ENCODE results near the gene WDFY2. TPM values are rescaled to one million over a fixed set of nuclear protein-coding genes. Genes with fewer than 3 reads are reported as not detected.

WDFY2 gene
- polyA plus RNA-seq, 3 donors, result 6.5 to 40.1 (median 9.1) TPM

- no peaks in the 10 kb centered on the region for H3K36me3 ChIP-seq (replicated peaks in 1 of 2; ENCODE audit: control insufficient read depth in 1 of 2, insufficient read depth in 2 of 2, low read length in 2 of 2)
- intact Hi-C loops (cut with micrococcal nuclease), result no loop called here
- no peak overlapping the region for H3K27ac ChIP-seq (ENCODE audit: low read depth in 1 of 2, low read length in 2 of 2)
- no peak overlapping the region for H3K27ac Mint-ChIP-seq
- no peaks in the 10 kb centered on the region for H3K79me2 ChIP-seq (ENCODE audit: insufficient read depth, low read length)
- H3K9ac ChIP-seq (ENCODE audit: insufficient read depth, low read length, poor library complexity, severe bottlenecking), result no peak overlapping the region
- WGBS (ENCODE audit: insufficient coverage), result no CpG with 5 or more reads among the region's 3 CpGs
- no peak overlapping the region for H2AFZ ChIP-seq (ENCODE audit: insufficient read depth, low read depth, low read length, poor library complexity, severe bottlenecking)
- no peak overlapping the region for H3K4me3 Mint-ChIP-seq
- no peak for DNase-seq
- no peaks in the 10 kb centered on the region for H3K9me3 ChIP-seq (replicated peaks in 1 of 2; ENCODE audit: control insufficient read depth in 1 of 2, insufficient read depth in 1 of 2, low read length in 2 of 2)
- H4K20me1 ChIP-seq (ENCODE audit: insufficient read depth, low read length), result no peaks in the 10 kb centered on the region
- TF ChIP-seq CTCF (IDR thresholded peaks at IDR 0.05), result no peak
- H3K4me1 ChIP-seq (ENCODE audit: control insufficient read depth in 1 of 2, insufficient read depth in 2 of 2, low read length in 2 of 2), result peaks cover 0 to 7% of the 10 kb centered on the region in 2 donors
- peaks cover 10% of the 10 kb centered on the region for H3K4me1 Mint-ChIP-seq
- peaks cover 0 to 13% of the 10 kb centered on the region in 2 donors for H3K27me3 ChIP-seq (ENCODE audit: control insufficient read depth in 2 of 2, insufficient read depth in 2 of 2, low read length in 2 of 2)
- no peak overlapping the region for H3K4me3 ChIP-seq (replicated peaks in 1 of 3; ENCODE audit: low read depth in 2 of 3, low read length in 3 of 3)
- no peak overlapping the region for H3K4me2 ChIP-seq (replicated peaks; ENCODE audit: extremely low read depth, low read length, poor library complexity, severe bottlenecking)
- H3K9me3 Mint-ChIP-seq, result peaks cover 0 to 4% (median 0%) of the 10 kb centered on the region in 7 donors
- peaks cover 8 to 28% (median 18%) of the 10 kb centered on the region in 3 donors for H3K27me3 Mint-ChIP-seq (ENCODE audit: low read depth in 3 of 3)
- H3K36me3 Mint-ChIP-seq, result peaks cover 0 to 5% of the 10 kb centered on the region in 2 donors
Measured at GRCh38 chr13:51780099-51780498, 195.8 kb downstream of the WDFY2 start.

GRCh38 chr13:51781246-51782022 lies 197.2 kb downstream of the WDFY2 start:
- intact Hi-C loops (cut with micrococcal nuclease), result no loop called here
- Histone ChIP-seq H4K20me1 (ENCODE audit: insufficient read depth, low read length) (no peaks in the 10 kb centered on the region), H3K79me2 (ENCODE audit: insufficient read depth, low read length) (no peaks in the 10 kb centered on the region), H3K4me2 (replicated peaks; ENCODE audit: extremely low read depth, low read length, poor library complexity, severe bottlenecking) (no peak overlapping the region), H3K36me3 (replicated peaks in 1 of 2; ENCODE audit: control insufficient read depth in 1 of 2, insufficient read depth in 2 of 2, low read length in 2 of 2) (no peaks in the 10 kb centered on the region), H3K27me3 (ENCODE audit: control insufficient read depth in 2 of 2, insufficient read depth in 2 of 2, low read length in 2 of 2) (peaks cover 0 to 13% of the 10 kb centered on the region in 2 donors), H3K4me1 (ENCODE audit: control insufficient read depth in 1 of 2, insufficient read depth in 2 of 2, low read length in 2 of 2) (peaks cover 0 to 7% of the 10 kb centered on the region in 2 donors), H3K4me3 (replicated peaks in 1 of 3; ENCODE audit: low read depth in 2 of 3, low read length in 3 of 3) (no peak overlapping the region), H3K9me3 (replicated peaks in 1 of 2; ENCODE audit: control insufficient read depth in 1 of 2, insufficient read depth in 1 of 2, low read length in 2 of 2) (no peaks in the 10 kb centered on the region), H3K27ac (ENCODE audit: low read depth in 1 of 2, low read length in 2 of 2) (no peak overlapping the region), H3K9ac (ENCODE audit: insufficient read depth, low read length, poor library complexity, severe bottlenecking) (no peak overlapping the region), H2AFZ (ENCODE audit: insufficient read depth, low read depth, low read length, poor library complexity, severe bottlenecking) (no peak overlapping the region)
- DNase-seq, result no peak
- WGBS (ENCODE audit: insufficient coverage), result 83% methylated on average over 8 of the region's 15 CpGs
- H3K4me1 Mint-ChIP-seq, result peaks cover 13% of the 10 kb centered on the region
- no peak overlapping the region for H3K27ac Mint-ChIP-seq
- H3K27me3 Mint-ChIP-seq (ENCODE audit: low read depth in 3 of 3), result peaks cover 8 to 25% (median 18%) of the 10 kb centered on the region in 3 donors
- peaks cover 0 to 3% (median 0%) of the 10 kb centered on the region in 7 donors for H3K9me3 Mint-ChIP-seq
- no peak for TF ChIP-seq CTCF (IDR thresholded peaks at IDR 0.05)
- H3K36me3 Mint-ChIP-seq, result peaks cover 0 to 7% of the 10 kb centered on the region in 2 donors
- no peak overlapping the region for H3K4me3 Mint-ChIP-seq
